GM21526 (cell line): Measurements from ENCODE around the gene RAB9A.
"Not testable (repeated sequence)": the region's sequence is repeated elsewhere in the genome, so short reads cannot be mapped to it uniquely, and the experiment has no call there.

Experiments used
- ATAC-seq: cut with Tn5 transposase; IDR thresholded peaks from one replicate; pipeline ENCODE4 v1.9.1; 2021; ENCODE audit warnings: moderate library complexity; ENCODE audit not compliant: unreplicated experiment, low FRiP score

RAB9A gene

DNA sequence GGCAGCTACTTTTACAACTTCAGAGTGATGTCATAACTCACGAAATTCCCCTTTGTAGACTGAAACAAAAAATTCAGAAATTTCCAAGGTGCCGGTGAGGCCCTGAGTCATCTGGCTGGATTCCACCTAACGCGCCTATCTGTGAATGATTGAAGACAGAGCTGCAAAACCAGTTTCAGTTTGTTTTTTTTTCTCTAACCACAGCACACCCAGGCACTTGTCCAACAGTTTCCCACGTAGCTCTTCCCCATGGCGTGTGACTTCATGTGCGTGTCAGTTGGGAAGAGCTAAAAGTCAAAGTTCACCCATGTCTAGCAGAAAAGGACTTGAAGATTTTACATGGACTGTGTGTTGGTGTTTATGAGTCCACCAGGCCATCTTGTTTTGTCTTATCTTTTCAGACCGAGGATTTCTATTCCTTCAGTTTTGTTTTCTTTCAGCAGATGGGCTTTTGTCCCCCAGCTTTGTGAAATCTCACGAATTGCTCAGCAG, 19.6 kb upstream of the RAB9A start:
- ATAC-seq: peak; percentile 70

DNA sequence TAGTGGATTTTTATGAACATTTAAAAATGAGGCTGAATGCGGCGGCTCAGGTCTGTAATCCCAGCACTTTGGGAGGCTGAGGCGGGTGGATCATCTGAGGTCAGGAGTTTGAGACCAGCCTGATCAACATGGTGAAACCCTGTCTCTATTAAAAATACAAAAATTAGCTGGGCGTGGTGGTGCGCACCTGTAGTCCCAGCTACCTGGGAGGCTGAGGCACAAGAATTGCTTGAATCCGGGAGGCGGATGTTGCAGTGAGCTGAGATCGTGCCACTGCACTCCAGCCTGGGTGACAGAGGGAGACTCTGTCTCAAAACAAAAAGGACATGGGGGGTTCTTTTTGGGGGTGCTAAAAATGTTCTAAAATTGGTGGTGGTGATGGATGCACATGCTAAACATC, 19.2 kb upstream of the RAB9A start:
- ATAC-seq: not testable (repeated sequence)

DNA sequence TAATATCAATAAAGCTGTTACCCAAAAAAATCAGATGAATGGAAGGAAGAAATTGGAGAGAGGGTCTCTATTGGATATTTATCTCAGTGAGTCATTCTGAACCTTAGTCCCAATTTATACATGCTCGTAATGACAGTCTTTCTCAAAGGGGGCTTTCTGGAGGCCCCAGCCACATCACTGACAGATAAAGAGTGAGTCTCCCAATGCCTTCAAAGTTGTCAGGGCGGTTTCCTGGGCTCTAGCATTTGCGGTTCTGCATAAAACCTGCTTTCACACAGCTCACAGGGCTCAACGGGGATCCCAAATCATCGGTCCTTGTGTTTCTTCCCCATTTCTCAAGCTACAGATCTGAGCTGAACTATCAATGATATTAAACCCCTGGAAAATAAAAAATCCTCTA, 18.7 kb upstream of the RAB9A start:
- ATAC-seq: no peak

DNA sequence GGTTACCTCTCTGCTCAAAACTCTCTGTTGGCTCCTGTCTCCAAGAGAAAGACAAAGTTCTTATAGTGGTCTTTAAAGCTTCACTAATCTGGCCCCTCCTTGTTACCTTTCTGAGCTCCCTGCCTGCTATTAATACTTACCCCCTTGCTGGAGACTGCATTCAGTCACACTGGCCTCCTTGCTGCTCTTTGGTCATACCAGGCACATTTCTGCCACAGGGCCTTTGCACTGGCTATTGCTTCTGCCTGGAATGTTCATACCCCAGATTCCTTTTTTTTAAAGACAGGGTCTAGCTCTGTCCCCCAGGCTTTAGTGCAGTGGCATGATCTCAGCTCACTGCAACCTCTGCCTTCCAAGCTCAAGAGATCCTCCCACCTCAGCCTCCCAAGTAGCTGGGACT, 15.9 kb upstream of the RAB9A start:
- no peak for ATAC-seq

DNA sequence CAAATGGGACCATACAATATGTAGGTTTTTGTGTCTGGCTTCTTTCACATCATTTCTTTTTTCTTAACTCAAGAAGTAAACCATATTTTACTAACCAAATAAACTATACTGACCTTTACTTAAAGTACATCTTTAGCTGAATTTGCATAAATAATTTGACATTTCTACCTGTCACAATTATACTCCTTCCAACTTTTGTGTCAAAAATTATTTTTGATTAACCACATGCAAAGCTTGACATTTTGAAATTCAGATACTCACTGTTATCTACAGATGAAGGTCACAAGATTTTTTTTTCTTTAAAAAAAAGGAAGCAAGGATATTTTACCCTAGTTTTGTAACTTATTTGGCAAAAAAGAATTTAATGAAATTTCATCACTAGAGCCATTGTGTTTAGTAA, 12.0 kb upstream of the RAB9A start:
- no peak for ATAC-seq

DNA sequence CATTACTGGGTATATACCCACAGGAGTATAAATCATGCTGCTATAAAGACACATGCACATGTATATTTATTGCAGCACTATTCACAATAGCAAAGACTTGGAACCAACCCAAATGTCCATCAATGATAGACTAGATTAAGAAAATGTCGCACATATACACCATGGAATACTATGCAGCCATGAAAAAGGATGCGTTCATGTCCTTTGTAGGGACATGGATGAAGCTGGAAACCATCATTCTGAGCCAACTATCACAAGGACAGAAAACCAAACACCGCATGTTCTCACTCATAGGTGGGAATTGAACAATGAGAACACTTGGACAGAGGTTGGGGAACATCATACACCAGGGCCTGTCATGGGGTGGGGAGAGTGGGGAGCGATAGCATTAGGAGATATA, 9.2 kb upstream of the RAB9A start:
- not testable (repeated sequence) for ATAC-seq

DNA sequence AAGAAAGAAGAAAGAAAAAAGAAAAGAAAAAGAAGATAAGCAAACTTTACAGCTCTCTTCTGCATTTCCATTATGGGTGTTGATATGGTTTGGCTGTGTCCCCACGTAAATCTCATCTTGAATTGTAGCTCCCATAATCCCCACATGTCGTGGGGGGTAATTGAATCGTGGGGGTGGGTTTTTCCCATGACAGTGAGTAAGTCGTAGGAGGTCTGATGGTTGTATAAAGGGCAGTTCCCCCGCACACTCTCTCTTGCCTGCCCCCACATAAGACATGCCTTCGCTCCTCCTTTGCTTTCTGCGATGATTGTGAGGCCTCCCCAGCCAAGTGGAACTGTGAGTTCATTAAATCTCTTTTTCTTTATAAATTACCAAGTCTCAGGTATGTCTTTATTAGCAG, 7.3 kb upstream of the RAB9A start:
- ATAC-seq: no peak

DNA sequence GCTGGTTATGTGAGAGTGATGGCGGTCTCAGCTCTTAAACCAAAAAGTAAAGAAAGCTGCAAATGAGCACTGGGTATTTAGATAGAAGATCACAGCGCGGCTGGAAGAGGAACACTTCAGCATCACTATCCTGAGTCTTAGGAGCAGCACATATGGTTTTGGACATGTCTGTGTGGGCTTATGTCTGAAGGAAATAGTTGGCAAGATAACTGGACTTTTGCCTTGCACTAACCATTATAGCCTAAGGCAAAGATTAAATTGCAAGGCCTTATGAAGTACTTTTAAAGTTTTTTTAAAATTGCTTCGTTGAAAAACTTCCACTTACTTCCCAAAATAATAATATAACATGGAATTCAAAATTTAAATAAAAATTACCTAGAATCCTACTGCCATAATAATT, 4.6 kb upstream of the RAB9A start:
- ATAC-seq: no peak

DNA sequence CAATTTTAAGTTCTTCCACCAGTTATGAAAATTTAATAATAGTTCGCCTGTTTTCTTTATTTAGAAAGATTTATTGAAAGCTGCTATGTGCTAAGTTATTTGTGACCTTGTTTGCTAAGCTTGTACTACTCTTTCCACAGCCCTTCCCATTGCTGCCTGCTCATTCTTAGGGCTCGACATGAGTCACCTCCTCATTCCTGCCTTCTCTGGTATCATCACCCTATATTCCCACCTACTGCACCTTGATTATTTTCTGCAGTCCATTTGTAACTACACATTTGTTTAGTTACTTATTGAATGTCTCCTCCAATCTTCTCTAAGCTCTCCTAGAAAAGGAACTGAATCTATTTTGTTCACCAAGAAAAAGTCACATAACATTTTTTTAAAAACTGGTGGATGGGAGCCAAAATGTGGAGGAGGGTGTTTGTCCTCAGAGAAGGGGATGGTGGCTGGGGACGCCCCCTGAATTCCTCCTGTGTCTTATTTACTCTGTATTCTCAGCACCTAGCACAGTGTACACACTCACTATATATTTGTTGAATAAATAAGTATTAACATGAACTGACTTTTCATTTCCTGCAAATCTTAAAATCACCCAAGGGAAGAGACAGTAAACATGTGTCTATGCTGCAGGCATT, 3.7 kb upstream of the RAB9A start:
- no peak for ATAC-seq

DNA sequence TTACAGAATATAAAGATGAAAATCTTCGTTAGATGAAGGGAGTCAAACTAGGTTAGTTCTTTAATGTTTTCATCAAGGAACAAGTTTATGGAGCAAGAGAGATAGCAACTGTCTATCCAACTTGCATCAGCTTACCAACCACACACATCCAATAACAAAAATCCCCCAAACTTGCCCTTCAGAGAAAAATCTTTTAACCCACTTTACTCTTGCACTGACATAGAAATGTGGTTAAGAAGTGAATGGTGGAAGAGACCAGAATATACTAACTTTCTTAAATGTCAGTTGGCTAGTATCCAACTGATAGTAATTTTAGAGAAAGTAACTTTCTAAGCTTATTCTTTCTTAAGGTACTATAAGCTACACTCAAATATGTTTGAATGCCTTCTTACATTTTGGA, 1.7 kb upstream of the RAB9A start:
- ATAC-seq: no peak

DNA sequence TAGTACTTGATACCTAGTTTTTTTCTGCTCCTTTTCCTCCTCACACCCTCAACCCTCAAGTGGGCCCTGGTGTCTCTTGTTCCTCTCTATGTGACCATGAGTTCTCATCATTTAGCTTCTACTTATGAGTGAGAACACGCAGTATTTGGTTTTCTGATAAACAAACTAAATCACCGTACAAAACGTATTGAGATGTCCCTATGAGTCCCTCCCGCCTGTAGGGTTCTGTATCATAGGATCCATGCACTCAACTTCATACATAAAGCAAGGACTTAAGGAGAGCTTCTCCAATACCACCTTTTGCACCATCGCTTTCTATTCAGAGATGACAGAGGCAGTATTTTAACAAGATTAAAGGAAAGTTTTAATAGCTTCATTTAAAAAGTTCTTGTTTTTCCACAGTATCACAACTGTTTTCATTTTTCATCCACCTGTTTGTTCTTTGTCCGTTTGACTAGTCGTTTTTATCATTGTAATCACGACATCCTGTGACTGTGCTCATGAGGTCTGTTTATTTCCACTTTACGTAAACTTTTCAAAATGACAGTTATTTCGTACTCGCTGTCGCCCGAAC, 457 bp upstream of the RAB9A start:
- peak; percentile 10 for ATAC-seq

DNA sequence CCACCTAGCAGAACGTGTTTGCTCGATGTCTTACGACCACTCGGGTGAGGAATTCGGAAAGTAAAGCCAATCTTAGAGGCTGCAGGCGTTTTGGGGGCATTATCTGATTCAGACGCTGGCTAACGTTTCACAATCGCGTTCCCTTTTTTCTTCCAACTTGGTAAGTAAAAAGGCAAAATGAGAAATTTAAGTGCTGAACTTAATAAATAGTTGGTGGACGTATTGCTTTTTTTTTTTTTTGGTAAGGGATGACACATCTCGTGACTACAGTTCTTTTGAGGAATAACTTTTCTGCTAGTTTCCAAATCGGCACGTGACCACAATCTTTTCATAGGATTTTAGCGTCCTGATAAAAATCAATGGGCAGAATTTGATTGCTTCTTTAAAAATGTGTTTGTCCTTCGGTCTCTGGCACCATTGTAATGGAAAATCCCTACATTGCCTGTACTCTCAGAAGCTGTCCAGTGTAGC, 848 bp downstream of the RAB9A start:
- no peak for ATAC-seq

DNA sequence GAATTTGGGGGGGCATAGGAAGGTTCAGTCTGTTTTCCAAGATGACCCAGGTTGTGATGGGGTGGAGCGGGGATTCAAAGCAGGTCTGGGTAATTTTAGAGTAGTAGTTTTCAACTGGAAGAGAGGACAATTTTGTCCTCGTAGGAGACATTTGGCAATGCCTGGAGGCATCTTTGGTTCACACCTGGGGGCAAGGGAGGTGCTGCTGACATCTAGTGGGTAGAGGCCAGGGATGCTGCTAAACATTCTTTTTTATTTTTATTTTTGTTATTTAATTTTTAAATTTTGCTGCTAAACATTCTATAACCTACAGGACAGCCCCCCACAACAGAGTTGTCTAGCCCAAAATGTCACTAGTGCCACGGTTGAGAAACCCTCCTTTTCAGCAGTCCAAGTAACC, 1.9 kb downstream of the RAB9A start:
- ATAC-seq: no peak

DNA sequence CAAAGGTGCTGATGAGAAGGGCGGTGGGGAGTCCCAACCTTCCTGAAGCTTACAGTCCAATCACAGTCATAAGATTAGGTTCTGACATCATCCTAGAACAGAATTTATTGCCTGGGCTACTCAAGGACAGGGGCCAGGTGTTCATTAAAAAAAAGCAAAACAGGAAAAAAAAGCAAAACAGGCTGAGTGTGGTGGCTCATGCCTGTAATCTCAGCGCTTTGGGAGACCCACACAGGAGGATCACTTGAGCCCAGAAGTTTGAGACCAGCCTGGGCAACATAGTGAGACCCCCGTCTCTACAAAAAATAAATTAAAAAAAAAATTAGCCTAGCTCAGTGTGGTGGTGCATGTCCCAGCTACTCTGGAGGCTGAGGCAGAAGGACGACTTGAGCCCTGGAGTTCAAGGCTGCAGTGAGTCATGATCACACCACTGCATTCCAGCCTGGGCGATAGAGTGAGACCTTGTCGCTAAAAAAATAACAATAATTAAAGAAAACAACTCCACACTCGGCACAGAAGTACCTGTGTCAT, 3.0 kb downstream of the RAB9A start:
- ATAC-seq: no peak

DNA sequence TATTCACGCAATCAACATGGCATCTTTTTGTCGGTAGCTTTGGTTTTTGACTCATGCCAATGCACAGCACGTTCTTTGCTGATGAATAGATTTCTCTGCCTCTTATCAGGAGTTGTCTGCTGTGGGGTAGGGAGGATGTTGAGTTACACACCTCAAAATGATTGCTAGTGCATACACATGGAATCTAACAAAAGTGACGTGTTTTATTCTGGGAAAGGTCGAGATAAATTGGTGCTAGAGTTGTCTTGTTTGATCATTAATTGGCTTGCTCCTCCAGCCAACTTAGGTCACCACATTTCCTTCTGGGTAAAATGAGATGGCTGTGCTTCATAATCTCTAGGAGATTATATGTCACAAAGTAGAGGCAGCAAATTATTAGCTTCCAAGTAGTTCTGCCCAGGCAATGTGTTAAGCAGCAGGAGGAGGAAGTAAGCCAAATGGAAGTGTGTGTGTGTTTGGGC, 3.9 kb downstream of the RAB9A start:
- no peak for ATAC-seq

DNA sequence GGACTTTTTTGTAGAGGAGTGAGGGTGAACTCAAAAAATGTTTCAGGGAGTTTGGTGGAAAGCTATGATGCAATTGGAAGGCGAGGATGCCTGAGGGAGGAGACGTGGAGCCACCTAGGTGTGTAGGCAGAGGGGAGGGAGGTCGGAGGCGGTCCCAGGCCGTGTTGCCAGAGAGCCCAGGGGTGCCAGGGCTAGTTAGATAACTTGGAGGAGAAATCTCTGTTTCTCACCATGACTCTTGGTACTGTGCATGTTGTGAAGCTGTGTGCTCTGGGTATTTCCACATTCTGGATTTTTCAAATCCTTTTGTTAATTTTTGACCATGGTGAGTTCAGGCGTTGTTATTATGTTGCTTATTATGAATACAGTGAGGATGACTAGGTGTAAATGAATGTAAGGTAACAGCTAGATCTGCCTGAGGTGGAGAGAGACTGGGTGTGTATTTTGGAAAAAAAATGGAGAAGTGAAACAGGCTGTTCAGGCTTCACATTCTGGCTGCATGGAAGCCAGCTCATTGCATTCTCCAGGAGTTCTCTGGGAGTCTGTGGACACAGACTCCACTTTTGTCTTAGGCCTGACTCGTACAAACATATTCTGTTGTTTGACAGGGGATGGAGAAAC, 4.5 kb downstream of the RAB9A start:
- no peak for ATAC-seq

DNA sequence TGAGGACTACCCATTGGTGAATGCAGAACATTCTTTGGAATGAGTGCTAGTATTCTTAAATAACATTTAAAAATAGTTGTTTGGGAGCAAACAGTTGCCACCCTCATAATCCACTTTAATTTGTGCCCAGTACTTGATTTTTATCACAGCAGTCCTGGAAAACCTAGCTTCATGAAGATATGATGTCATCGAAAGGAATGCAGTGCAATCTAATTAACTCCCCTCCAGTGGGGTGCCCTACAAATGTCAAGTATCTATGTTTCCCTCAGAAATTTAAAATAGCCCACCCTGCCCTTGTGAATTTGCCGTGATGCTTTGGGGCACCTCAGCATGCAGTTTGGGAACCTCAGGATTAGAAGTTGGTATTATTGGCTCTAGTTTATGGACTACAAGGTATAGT, 5.4 kb downstream of the RAB9A start:
- ATAC-seq: no peak

DNA sequence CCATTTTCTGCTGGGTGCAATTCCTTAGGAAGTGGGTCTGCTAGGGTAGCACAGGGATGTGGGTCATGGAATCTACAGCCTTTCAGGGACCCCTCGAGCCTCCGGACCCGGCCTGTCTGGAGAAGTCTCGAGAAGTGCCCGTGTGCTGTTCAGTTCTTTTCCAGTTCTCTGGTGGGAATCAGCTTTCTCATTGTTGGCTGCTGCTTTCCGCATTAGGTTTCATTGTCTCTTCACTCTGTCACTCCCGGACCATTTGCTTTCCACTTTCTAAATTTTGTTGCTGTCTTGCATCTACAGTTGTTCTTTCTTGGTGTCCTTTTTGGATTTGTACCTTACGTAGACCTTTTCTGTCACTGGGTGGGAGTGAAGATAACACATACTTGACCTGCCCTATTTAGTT, 6.1 kb downstream of the RAB9A start:
- ATAC-seq: no peak

DNA sequence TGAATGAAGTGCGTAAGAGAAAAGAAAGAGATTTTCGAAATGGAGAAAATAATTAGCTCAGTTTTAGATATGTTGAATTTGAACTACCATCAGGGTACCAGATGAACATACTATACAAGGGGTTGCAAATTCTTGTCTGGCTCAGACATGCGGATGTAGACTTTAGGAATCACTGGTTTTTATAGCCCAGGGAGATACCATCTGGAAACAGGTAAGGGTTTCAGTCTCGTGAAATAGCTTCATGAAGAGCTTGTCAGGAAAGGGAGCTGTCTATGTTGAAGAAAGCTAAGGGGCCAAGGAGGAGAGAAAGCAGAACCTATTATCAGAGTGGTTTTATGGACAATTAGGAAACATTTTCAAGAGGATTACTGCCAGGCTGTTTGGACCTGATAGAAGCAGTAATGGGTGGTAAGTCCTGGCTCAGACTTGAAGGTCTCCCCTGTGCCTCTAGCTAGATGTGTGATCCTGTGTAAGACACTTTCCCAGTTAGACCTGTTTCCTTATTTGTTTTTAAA, 6.7 kb downstream of the RAB9A start:
- no peak for ATAC-seq

DNA sequence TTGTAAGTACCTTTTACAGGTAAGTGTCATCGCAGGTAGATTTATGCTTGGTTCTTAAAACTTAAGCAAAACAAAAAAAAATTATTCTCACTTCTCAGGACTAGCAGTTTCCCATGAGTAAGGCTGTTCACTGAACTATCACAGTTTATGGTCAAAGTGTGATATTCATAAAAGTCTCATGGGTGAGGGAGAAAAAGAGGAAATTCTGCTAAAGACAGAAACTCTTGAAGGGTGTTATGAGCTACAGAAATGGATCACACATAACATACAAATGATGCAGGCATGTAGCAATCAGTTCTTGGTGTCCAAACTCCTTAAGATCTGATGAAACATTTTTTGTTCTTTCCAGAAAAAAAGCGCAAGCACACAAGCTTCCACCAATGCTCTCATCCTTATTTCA, 8.5 kb downstream of the RAB9A start:
- ATAC-seq: peak; percentile 43

DNA sequence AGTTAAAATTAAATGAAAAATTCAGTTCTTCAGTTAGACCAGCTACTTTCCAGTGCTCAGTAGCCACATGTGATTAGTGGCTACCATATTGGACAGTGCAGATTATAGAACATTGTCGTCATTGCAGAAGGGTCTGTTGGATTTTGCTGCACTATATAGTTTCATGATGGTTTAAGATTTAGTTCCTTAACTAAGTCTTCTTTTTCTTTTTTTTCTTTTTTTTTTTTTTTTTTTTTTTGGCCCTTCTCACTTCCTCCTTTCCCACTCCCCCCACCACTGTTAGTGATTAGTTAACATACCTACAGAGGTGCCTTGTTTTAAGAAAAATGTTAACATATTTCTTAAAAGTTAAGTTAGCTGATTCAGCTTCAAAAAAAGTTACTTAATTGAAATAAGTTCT, 9.0 kb downstream of the RAB9A start:
- ATAC-seq: no peak

DNA sequence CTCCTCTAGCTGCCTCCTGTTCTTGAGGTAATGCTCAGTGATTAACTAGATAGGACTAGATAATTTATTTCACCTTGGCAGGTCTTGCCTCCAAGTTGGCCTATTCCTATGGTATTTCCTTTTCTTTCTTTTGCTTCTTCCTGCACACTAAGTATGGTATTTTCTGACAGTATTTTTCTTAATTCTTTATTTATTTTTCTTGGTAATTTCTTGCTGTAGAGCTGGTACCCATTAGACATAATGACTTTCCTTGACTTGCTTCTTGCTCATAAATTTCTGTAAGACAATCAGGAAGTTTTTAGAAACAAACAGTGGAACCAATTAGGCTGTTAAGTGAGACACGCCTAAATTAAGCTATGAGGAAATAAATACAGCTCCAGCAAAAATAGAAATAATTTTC, 9.5 kb downstream of the RAB9A start:
- ATAC-seq: no peak
